Measurements from ENCODE around the gene TOP1. TPM values are rescaled to one million over a fixed set of nuclear protein-coding genes. Genes with fewer than 3 reads are reported as not detected.
A peak's percentile ranks its signal among the peaks of the same experiment; 100 is the strongest.

The TOP1 gene
- total and polyA plus RNA-seq, 9 of the 15 experiments (the other 6 are each of a cell fraction or from before 2014, with no cell fraction given) = 26.4 to 127 (median 39.6) TPM

- Histone ChIP-seq H3K79me2 (ENCODE audit: control insufficient read depth, insufficient read depth, low read length) (peaks cover 99% of the 10 kb centered on the region), H3K9me3 (replicated peaks; ENCODE audit: control insufficient read depth, insufficient read depth, low read depth, low read length) (peaks cover 2% of the 10 kb centered on the region; the same call in 1 of the 2 replicates), H3K4me2 (ENCODE audit: insufficient read depth, low read length) (no peak overlapping the region), H2AFZ (ENCODE audit: low read depth, low read length) (no peak overlapping the region), H3K36me3 (ENCODE audit: control insufficient read depth, insufficient read depth, low read length) (peaks cover 32% of the 10 kb centered on the region), H3K4me1 (replicated peaks in 1 of 2; ENCODE audit: control insufficient read depth in 2 of 2, insufficient read depth in 2 of 2, low read length in 2 of 2) (peaks cover 0 to 60% of the 10 kb centered on the region in 2 experiments), H3K9me1 (ENCODE audit: control insufficient read depth, insufficient read depth, low read length) (no peaks in the 10 kb centered on the region), H3K4me3 (no peak overlapping the region), H3K27me3 (ENCODE audit: control insufficient read depth in 2 of 2, insufficient read depth in 2 of 2, low read length in 2 of 2) (no peaks in the 10 kb centered on the region), H3K27ac (ENCODE audit: extremely low read depth, low read depth, low read length) (peak overlapping the region; percentile 37; the same call in 2 of the 3 replicates), H3K9ac (ENCODE audit: insufficient read depth in 1 of 2, low read depth in 2 of 2, low read length in 2 of 2) (no peak overlapping the region), H4K20me1 (replicated peaks; ENCODE audit: control insufficient read depth, insufficient read depth, low read length) (no peaks in the 10 kb centered on the region)
- no TSS peak for BruUV-seq (replicated peaks)
- FAIRE-seq (no peak), DNase-seq (ENCODE audit: extremely low read depth in 1 of 4, low spot score in 3 of 4) (no peak), ATAC-seq (no peak)
- POLR2A ChIA-PET = no interaction called here
- in situ Hi-C loops (cut with MboI) (no loop called here), intact Hi-C loops (cut with micrococcal nuclease) (loop anchor here (2.0 kb wide), 1 partner anchor 65 kb away; no protein-coding TSS in a partner anchor)
- TF ChIP-seq, protein P1, sequence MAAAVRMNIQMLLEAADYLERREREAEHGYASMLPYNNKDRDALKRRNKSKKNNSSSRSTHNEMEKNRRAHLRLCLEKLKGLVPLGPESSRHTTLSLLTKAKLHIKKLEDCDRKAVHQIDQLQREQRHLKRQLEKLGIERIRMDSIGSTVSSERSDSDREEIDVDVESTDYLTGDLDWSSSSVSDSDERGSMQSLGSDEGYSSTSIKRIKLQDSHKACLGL (CRISPR knock-in tag; IDR thresholded peaks at IDR 0.05; ENCODE audit: borderline replicate concordance, poor library complexity, severe bottlenecking) = no peak
- TF ChIP-seq, protein P2, sequence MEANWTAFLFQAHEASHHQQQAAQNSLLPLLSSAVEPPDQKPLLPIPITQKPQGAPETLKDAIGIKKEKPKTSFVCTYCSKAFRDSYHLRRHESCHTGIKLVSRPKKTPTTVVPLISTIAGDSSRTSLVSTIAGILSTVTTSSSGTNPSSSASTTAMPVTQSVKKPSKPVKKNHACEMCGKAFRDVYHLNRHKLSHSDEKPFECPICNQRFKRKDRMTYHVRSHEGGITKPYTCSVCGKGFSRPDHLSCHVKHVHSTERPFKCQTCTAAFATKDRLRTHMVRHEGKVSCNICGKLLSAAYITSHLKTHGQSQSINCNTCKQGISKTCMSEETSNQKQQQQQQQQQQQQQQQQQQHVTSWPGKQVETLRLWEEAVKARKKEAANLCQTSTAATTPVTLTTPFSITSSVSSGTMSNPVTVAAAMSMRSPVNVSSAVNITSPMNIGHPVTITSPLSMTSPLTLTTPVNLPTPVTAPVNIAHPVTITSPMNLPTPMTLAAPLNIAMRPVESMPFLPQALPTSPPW (CRISPR knock-in tag; IDR thresholded peaks at IDR 0.05) = no peak
- TF ChIP-seq PTRF (tag; IDR thresholded peaks at IDR 0.05) (no peak), MYNN (IDR thresholded peaks at IDR 0.05) (no peak), MYNN (CRISPR knock-in tag; IDR thresholded peaks at IDR 0.05) (no peak), SRSF1 (IDR thresholded peaks at IDR 0.05; ENCODE audit: low read depth, low read length) (no peak), KAT7 (CRISPR knock-in tag; IDR thresholded peaks at IDR 0.05; ENCODE audit: borderline replicate concordance) (no peak), NFIC (IDR thresholded peaks at IDR 0.05) (peak; percentile 59)
- CTCF ChIA-PET (ENCODE audit: low intra/inter-chr PET ratio) = no interaction called here
- 63% methylated on average over 1 of the region's 1 CpG for WGBS (ENCODE audit: insufficient coverage, low coverage, missing lambda C conversion rate)
Observed at GRCh38 chr20:41055679-41056078, 27.1 kb downstream of the TOP1 start.
